GM23248 (cell line): ENCODE results near the gene TLCD4. TPM values are rescaled to one million over a fixed set of nuclear protein-coding genes. Genes with fewer than 3 reads are reported as not detected.
"Not testable (repeated sequence)": the region's sequence is repeated elsewhere in the genome, so short reads cannot be mapped to it uniquely, and the experiment has no call there.

Experiments
- DNase-seq: peaks from one replicate; pipeline ENCODE4 v3.0.0-alpha.2; 2015
- H2AFZ ChIP-seq: fragments of 200-600 bp; sonication (generic); 2 replicates; pipeline ENCODE4 v1.6.1; 2016; ENCODE audit warnings: antibody characterized with exemption
- H3F3A ChIP-seq: fragments of 200-600 bp; sonication (generic); 2 replicates; pipeline ENCODE4 v1.6.1; 2016; ENCODE audit warnings: mild to moderate bottlenecking, antibody characterized with exemption, mixed run types; ENCODE audit not compliant: insufficient read depth
- H3K27ac ChIP-seq: fragments of 200-600 bp; sonication (generic); 2 replicates; pipeline ENCODE4 v1.5.1; 2016; ENCODE audit warnings: mild to moderate bottlenecking
- H3K27me3 ChIP-seq: fragments of 200-600 bp; sonication (generic); replicated peaks from 2 replicates; pipeline ENCODE4 v1.6.1; 2016; ENCODE audit warnings: mild to moderate bottlenecking; ENCODE audit not compliant: insufficient read depth
- H3K36me3 ChIP-seq: fragments of 200-600 bp; sonication (generic); 2 replicates; pipeline ENCODE4 v1.6.1; 2016; ENCODE audit warnings: low read depth, mild to moderate bottlenecking
- H3K4me1 ChIP-seq: fragments of 200-600 bp; sonication (generic); 2 replicates; pipeline ENCODE4 v1.6.1; 2016; ENCODE audit warnings: mild to moderate bottlenecking; ENCODE audit not compliant: insufficient read depth
- H3K4me2 ChIP-seq: fragments of 200-600 bp; sonication (generic); one replicate; pipeline ENCODE4 v1.6.1; 2016; ENCODE audit warnings: mild to moderate bottlenecking; ENCODE audit not compliant: unreplicated experiment
- H3K4me3 ChIP-seq: fragments of 200-600 bp; sonication (generic); 2 replicates; pipeline ENCODE4 v1.5.1; 2016; ENCODE audit warnings: mild to moderate bottlenecking
- H3K79me2 ChIP-seq: fragments of 200-600 bp; sonication (generic); 2 replicates; pipeline ENCODE4 v1.6.1; 2016; ENCODE audit warnings: mild to moderate bottlenecking; ENCODE audit not compliant: insufficient read depth
- H3K9ac ChIP-seq: fragments of 200-600 bp; sonication (generic); 2 replicates; pipeline ENCODE4 v1.6.1; 2016; ENCODE audit warnings: mild to moderate bottlenecking
- H3K9me2 ChIP-seq: fragments of 200-600 bp; sonication (generic); 2 replicates; pipeline ENCODE4 v1.6.1; 2016; ENCODE audit warnings: mixed run types, mild to moderate bottlenecking, moderate library complexity; ENCODE audit not compliant: insufficient read depth
- H3K9me3 ChIP-seq: fragments of 200-600 bp; sonication (generic); one replicate; pipeline ENCODE4 v1.6.1; 2017; ENCODE audit warnings: low read depth
- H4K20me1 ChIP-seq: fragments of 200-600 bp; sonication (generic); 2 replicates; pipeline ENCODE4 v1.6.0; 2016; ENCODE audit not compliant: insufficient read depth
- EZH2 ChIP-seq: fragments of 200-600 bp; sonication (generic); IDR thresholded peaks from 2 replicates; pipeline ENCODE4 v1.6.1; 2018; ENCODE audit warnings: antibody characterized with exemption, mild to moderate bottlenecking; ENCODE audit not compliant: insufficient read depth, poor library complexity, severe bottlenecking
- EZH2phosphoT487 ChIP-seq: fragments of 200-600 bp; sonication (generic); IDR thresholded peaks from 2 replicates; pipeline ENCODE4 v1.6.1; 2018; ENCODE audit warnings: antibody characterized with exemption, moderate library complexity, mild to moderate bottlenecking, low read depth; ENCODE audit not compliant: insufficient read depth
- WGBS, 2 experiments: methylation state at CpG; one replicate each; pipeline ENCODE4 v1.1.6; 2015 to 2017; ENCODE audit warnings: low lambda C conversion rate in 2 of 2, low coverage in 1 of 2; ENCODE audit errors: missing lambda C conversion rate in 2 of 2; 5-methylcytosine and 5-hydroxymethylcytosine counted together
- in situ Hi-C: fragments of 300-500 bp; cut with MboI; formaldehyde crosslinking; loops from 2 replicates; pipeline ENCODE4 v1.15.0; 2020
- polyA plus RNA-seq: library from polyadenylated mRNA; unstranded; fragments of >200 nt; fragmentation: Nextera tagmentation; extraction: Ambion mirVana; gene quantifications from 2 replicates; pipeline ENCODE4 v1.2.1, GENCODE V29; 2016
- small RNA-seq: library from RNA; depleted of rRNA; stranded (forward); fragments of <200 nt; gene quantifications from one replicate; pipeline ENCODE3, GENCODE V24; 2014; ENCODE audit warnings: low read depth, low replicate concordance
- total RNA-seq: library from RNA; depleted of rRNA; stranded (reverse); fragments of >200 nt; shearing (Covaris generic); gene quantifications from 2 replicates; pipeline ENCODE4 v1.2.3, GENCODE V29; 2014; rRNA removed

TLCD4 gene
- total and polyA plus RNA-seq, 2 experiments from 2014 or later, result not detected

DNA sequence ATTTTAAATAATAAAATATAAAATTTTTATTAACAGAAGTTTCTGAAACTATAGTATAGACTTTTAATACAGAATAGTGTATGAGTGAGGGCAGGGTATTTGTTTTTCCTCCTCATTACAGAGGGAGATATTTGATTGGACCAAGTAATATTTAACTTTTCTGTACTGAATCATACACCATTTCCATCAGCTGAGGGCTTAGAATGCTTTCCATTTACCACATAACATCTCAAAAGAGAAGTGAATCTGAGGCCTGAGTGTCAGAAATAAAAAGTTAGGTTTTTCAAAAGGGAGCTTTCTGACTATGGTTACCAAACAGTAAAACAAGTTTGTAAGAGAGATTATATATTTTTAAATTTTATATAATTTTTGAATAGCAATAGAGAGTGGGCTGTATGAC, 29.5 kb downstream of the TLCD4 start:
- H3F3A ChIP-seq, result no peaks in the 10 kb centered on the region
- H3K9ac ChIP-seq, result no peak overlapping the region
- no peaks in the 10 kb centered on the region for H3K36me3 ChIP-seq
- no peaks in the 10 kb centered on the region for H3K79me2 ChIP-seq
- H3K9me3 ChIP-seq, result no peaks in the 10 kb centered on the region
- H3K9me2 ChIP-seq, result no peaks in the 10 kb centered on the region
- no peak overlapping the region for H3K27ac ChIP-seq
- H3K4me3 ChIP-seq, result no peak overlapping the region
- H3K4me2 ChIP-seq, result no peak overlapping the region
- no peaks in the 10 kb centered on the region for H3K27me3 ChIP-seq
- no peak for DNase-seq
- TF ChIP-seq EZH2phosphoT487 (no peak), EZH2 (no peak)
- no peaks in the 10 kb centered on the region for H3K4me1 ChIP-seq
- in situ Hi-C loops, result no loop called here
- no peaks in the 10 kb centered on the region for H4K20me1 ChIP-seq
- no peak overlapping the region for H2AFZ ChIP-seq

DNA sequence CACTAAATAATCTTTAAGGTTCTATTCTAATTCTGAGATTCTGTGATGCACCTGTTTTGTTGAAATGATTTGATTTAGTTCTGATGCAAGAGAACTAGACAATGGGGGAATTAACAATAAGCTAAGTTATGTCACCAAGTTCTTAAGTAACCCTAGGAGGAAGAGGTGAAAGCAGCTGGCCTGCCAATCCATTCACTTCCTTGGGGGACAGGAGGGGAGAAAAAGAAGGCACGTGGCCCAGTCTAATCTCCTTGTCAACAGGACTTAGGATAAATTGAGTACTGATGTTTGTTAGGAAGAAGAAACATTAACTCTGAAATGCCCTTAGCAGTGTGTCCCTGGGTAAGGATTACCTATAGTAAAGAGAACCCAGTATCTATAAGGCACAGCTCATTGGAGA, 36.9 kb downstream of the TLCD4 start:
- no peaks in the 10 kb centered on the region for H4K20me1 ChIP-seq
- no peak overlapping the region for H3K4me2 ChIP-seq
- in situ Hi-C loops, result no loop called here
- no peak overlapping the region for H3K9ac ChIP-seq
- no peaks in the 10 kb centered on the region for H3F3A ChIP-seq
- H3K4me1 ChIP-seq, result no peaks in the 10 kb centered on the region
- H3K36me3 ChIP-seq, result no peaks in the 10 kb centered on the region
- DNase-seq, result no peak
- no peaks in the 10 kb centered on the region for H3K9me2 ChIP-seq
- H3K27ac ChIP-seq, result no peak overlapping the region
- no peak overlapping the region for H2AFZ ChIP-seq
- WGBS, 2 experiments, result 7% methylated on average over 1 of the region's 1 CpG
- no peaks in the 10 kb centered on the region for H3K9me3 ChIP-seq
- H3K79me2 ChIP-seq, result no peaks in the 10 kb centered on the region
- no peaks in the 10 kb centered on the region for H3K27me3 ChIP-seq
- H3K4me3 ChIP-seq, result no peak overlapping the region
- no peak for TF ChIP-seq EZH2
- TF ChIP-seq EZH2phosphoT487, result no peak

DNA sequence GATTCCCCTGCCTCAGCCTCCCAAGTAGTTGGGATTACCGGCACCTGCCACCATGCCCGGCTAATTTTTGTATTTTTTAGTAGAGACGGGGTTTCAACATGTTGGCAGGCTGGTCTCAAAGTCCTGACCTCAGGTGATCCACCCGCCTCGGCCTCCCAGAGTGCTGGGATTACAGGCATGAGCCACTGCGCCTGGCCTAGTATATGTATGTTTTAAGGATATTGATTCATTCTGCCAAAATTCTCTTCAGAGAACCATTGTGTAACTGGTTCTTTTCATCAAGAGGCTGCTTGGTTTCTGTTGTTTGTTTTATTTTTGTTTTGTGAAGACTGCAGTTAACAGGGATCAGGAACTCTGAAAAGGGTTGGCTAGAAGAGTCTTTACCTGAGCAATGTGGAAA, 48.4 kb downstream of the TLCD4 start:
- H3K9me3 ChIP-seq, H3K4me1 ChIP-seq, DNase-seq, H3K9ac ChIP-seq, H3K79me2 ChIP-seq, H2AFZ ChIP-seq, H3K36me3 ChIP-seq, H3K27ac ChIP-seq, H3K4me3 ChIP-seq, H3K4me2 ChIP-seq, in situ Hi-C loops, H3K9me2 ChIP-seq, H3K27me3 ChIP-seq, H4K20me1 ChIP-seq, H3F3A ChIP-seq: not testable (repeated sequence)
- 60 to 73% methylated on average over 6 of the region's 6 CpGs for WGBS, 2 experiments

Small RNA genes within 50 kb of the gene (small RNA-seq; reads per million reads assigned to genes)
- not detected for gene RF00019

Other genes starting within 250 kb of the TLCD4 start
- 200 and 213 TPM in 2 replicates for gene CNN3, start 190.2 kb upstream of the TLCD4 start, total RNA-seq
- gene CNN3, start 190.2 kb upstream of the TLCD4 start, polyA plus RNA-seq, result 359 and 365 TPM in 2 replicates
- gene ALG14, start 44.4 kb upstream of the TLCD4 start, total RNA-seq, result 1.8 and 13.0 TPM in 2 replicates
- gene ALG14, start 44.4 kb upstream of the TLCD4 start, polyA plus RNA-seq, result 12.1 and 13.5 TPM in 2 replicates
- 13.6 and 16.6 TPM in 2 replicates for gene RWDD3, start 116.9 kb downstream of the TLCD4 start, total RNA-seq
- gene RWDD3, start 116.9 kb downstream of the TLCD4 start, polyA plus RNA-seq, result 25.4 and 25.5 TPM in 2 replicates